Sciatic nerve (tissue), 2 donors: Measurements from ENCODE around the gene PPP1R9A. TPM values are rescaled to one million over a fixed set of nuclear protein-coding genes. Genes with fewer than 3 reads are reported as not detected.

Experiments used
- ATAC-seq: fragments of 200-7000 bp; cut with Tn5 transposase; one replicate; pipeline ENCODE4 v1.9.1; 2020; ENCODE audit warnings: mild to moderate bottlenecking, moderate library complexity
- DNase-seq: peaks from one replicate; pipeline ENCODE4 v3.0.0-alpha.2; 2020; ENCODE audit warnings: low spot score
- intact Hi-C: fragments of 100-400 bp; cut with DNase I; formaldehyde crosslinking; loops from one replicate; pipeline ENCODE4 v1.14.2; 2022
- total RNA-seq: library from RNA; stranded (reverse); fragmentation: NEBNext Ultra II Directional; extraction: Animal tissue kit (Norgen Biotek cat#: 25700); gene quantifications from one replicate; pipeline ENCODE4 v1.2.1, GENCODE V29; 2021
- donor health status: DM: no; HTN: no; CAD: no.
- donor health status: DM: no; HTN: no; CAD: no.

The PPP1R9A gene
- total RNA-seq, 1 donor from 2014 or later, result 47.9 TPM

DNA sequence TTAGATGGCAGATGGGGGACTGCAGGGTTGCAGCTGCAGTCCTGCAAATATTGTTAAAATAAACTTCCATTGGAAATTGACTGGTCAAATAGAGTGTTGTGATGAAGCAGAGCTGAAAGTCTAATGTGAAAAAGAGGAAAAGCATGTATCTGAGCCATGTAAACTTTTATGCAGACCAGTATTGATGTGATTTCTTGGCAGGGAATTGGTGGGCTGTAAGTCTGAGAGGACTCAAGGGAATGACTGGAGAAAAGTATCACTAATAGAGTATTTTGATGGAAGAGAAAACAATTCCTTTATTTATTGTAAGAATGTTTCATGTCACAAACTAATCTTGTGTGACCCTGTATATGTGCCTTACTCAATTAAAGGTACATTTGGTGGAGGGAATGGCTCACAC, 155.5 kb downstream of the PPP1R9A start:
- intact Hi-C loops, result no loop called here
- no peak for ATAC-seq
- no peak for DNase-seq

DNA sequence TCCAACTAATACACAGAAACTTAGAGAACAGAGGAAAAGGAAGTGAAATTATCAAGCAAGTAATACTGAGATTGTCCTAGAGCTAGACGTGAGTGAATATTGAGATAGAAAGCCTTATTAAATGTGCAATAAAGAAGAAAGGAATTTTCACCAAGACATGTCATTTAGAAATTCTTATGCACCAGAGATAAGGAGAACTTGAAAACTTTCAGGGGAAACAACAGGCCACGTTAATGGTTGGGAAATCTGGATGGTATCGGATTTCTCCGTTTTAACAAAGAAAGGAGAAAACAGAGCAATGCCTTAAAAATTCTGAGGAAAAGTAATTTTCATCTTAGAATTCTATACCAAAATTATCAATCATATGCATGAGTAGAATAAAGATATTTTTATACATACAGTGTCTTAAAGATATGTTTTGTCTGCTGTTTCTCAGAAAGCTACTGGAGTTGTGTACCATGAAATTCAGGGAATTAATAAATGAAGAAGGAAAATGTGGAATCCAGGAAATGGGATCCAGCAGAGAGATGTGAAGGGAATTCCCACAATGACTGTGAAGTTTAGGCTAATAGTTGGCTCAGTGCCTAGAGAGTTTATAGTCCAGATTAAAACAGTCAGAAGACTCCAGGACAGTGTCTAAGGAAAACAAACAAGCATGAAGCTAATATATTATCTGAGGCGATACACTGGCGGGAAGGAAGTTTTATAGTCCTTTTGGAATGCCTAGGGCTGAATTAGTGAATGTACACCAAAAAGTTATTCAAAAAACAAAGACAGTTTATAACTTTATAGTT, 159.5 kb downstream of the PPP1R9A start:
- no peak for DNase-seq
- intact Hi-C loops, result no loop called here
- no peak for ATAC-seq

DNA sequence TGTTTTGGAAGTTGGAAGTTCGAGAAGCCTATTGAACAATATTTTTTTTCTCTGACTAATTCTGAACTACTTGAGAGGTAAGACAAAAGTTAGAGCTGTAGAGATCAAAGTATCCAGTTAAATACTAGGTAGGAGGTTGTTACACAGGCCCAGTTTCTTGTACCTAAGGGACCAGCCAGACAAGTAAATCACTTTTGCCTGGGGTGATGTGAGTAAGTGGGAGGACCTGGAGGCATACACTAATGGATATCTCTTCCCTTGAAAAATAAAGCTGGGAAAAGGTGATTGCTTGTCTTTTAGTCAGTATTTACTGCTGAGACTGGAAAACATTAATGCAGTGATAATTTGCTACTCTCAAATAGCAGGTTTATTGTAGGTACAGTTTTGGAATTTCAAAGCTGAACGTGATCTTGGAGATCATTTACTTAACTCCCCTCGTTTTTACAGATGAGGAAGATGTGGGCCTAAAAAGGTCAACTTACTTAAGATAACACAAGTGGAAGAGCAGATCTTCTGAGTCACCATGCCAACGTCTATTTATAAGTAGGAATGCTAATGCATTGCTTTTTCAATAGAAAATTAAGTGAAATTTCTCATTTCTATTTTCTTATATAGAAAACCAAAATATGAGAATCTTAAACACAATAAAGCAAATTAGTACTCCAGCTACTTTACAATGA, 181.3 kb downstream of the PPP1R9A start:
- no peak for ATAC-seq
- intact Hi-C loops, result no loop called here

DNA sequence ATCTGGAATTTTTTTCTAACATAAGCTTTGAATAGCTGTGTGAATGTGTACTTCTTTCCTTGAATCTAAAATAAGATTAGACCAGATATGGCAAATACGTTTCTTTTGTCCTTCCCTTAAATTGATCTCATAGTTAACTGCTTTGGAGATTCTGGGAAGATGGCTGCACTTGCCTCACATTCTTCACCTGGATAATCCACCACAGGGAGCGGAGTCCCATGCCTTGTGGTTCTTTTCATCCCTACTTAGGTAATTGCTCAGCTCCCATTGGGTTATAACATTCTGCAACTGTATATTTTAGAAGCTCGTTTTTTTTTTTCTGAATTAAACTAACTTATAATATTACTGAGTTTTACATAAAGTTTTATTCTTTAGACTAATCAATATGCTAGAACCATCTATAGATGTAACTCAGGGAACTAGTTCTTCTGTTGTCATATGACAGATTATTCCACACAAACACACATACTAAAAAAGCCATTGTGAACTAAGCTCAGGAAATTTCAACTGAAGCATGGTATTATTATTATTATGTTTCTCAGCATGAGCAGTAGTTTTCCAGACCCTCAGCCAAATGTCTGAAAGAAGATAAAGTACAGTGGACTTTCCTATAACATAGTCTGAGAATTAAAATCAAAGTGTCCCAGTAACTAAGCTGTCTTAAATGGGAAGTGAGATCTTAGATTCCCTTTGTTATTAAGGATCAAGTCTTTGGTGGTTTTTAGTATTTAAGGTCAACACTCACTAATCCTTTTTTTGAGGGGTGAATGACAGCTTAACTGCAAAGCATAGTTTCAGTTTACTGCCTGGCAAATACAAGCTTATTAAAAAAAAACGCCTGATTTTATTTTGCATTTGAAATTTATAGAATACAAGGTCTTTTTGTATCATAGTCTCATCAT, 182.3 kb downstream of the PPP1R9A start:
- ATAC-seq, result no peak
- intact Hi-C loops, result no loop called here
- DNase-seq, result no peak

More for the DNA sequence above, 181.3 kb downstream of the PPP1R9A start:
- no peak for DNase-seq

DNA sequence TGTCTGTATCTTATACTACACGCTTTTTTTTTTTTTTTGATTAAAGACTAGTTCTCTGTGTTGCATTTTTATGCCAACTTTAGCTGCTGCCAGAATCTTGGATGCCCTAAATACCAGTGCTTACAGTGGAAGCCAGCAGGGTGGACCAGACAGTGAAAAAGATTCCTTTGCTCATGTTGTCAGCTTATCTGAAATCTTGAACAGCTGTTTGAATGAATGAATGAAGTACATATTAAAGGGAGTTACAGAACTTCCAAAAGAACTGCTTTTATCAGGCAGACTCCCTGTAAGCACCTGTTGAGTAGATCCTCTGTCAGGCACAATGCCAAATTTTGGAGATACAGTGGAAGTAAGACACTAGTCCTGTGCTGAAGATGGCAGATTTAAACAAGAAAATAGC, 184.9 kb downstream of the PPP1R9A start:
- DNase-seq, result no peak
- no peak for ATAC-seq
- intact Hi-C loops, result no loop called here

GRCh38 chr7:95095259-95095965, 188.0 kb downstream of the PPP1R9A start:
- intact Hi-C loops, result no loop called here
- no peak for ATAC-seq
- no peak for DNase-seq

DNA sequence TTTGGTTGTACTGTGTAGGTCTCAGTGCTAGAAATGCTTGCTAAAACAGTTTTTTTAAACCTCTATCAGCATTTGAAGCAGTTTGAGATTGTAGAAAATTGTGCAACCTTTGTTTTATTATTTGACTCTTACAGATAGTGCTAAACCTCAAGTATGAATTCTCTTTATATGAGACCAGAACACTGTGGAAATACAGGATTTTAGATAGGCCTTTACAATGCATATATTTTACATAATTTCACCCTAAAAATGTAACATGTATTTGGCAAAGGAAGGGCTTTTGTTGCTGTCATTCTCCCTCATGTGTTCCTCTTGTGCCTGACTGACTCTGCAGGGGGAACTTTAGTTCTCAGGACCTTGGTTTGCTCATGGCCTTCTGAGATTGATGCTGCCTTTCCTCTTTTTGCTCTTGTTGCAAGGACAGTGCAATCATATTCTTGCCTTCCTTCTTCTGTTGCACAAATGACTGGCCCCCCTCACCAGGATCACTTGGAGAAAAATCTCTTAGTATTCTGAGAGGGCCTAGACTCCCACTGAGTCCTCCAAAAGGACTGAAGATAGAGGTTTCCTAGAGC, 188.7 kb downstream of the PPP1R9A start:
- no peak for DNase-seq
- ATAC-seq, result no peak
- intact Hi-C loops, result no loop called here

GRCh38 chr7:95097291-95097690, 189.9 kb downstream of the PPP1R9A start:
- no peak for ATAC-seq
- no peak for DNase-seq
- intact Hi-C loops, result no loop called here

- intact Hi-C loops, result no loop called here
- ATAC-seq (no peak), DNase-seq (no peak)
These were observed 190.5 kb downstream of the PPP1R9A start for GRCh38 chr7:95097851-95098250.

DNA sequence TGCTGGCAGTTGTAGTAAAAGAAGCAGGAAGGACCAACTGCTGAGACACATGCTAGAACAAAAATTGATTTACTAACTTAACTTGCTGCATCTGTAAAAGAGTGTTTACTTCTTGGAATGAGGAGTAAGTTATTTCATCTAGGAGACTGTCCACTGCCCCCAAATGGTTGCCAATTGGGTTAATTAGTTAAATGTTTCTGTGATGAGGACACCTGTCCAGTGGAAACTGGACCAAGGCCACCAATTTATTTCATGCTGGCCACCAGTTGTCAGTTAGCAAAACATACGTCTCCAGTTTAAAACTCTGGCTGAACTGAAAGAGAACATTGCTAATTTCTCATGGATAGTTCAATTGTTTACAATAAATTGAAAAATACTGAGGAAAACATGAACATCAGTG, 191.7 kb downstream of the PPP1R9A start:
- DNase-seq (no peak), ATAC-seq (no peak)
- intact Hi-C loops, result no loop called here

GRCh38 chr7:95101422-95101821, 194.0 kb downstream of the PPP1R9A start:
- intact Hi-C loops, result no loop called here
- DNase-seq (no peak), ATAC-seq (no peak)

- ATAC-seq, result no peak
- DNase-seq, result no peak
- intact Hi-C loops, result no loop called here
These were observed 195.3 kb downstream of the PPP1R9A start for GRCh38 chr7:95102662-95103061.

DNA sequence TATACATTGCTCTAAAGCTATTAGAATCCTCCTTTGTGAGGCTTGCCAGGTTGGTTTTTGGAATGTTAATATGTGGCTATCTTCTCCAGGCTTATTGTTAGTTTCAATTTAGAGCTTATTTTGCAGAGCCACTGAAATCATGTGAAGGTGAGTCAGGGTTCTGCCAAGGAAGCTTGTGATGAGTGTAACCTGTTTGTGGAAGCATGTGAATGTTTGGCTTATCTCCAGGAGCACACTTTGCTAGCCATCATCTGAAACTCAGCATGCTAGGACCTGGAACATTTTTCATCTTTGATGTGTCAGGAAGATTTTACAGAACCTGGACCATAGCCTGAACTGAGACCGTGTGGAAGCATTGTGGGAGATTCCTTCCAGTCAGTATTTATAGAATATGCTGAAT, 197.3 kb downstream of the PPP1R9A start:
- ATAC-seq, result no peak
- DNase-seq, result no peak
- intact Hi-C loops, result no loop called here

GRCh38 chr7:95105627-95106026, 198.2 kb downstream of the PPP1R9A start:
- intact Hi-C loops, result no loop called here
- DNase-seq (no peak), ATAC-seq (no peak)

DNA sequence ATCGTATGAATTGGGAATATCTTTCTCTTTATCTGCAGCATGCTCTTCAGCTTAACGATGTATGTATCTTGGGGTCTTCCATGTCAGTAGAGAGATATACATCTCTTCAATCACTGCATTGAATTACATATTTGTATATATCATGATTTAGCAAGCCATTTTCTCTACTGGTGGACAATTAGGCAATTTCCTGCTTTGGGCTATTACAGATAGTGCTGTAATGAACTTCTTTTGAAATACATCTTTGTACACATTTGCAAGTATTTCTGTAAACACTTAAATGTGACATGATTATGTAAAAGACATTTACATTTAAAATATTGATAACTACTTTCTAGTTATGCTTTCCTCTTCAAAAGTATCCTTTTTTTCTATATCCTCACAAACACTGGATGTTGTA, 199.0 kb downstream of the PPP1R9A start:
- intact Hi-C loops, result no loop called here
- DNase-seq, result no peak
- ATAC-seq, result no peak

GRCh38 chr7:95110707-95111106, 203.3 kb downstream of the PPP1R9A start:
- ATAC-seq, result no peak
- DNase-seq, result no peak
- intact Hi-C loops, result no loop called here

DNA sequence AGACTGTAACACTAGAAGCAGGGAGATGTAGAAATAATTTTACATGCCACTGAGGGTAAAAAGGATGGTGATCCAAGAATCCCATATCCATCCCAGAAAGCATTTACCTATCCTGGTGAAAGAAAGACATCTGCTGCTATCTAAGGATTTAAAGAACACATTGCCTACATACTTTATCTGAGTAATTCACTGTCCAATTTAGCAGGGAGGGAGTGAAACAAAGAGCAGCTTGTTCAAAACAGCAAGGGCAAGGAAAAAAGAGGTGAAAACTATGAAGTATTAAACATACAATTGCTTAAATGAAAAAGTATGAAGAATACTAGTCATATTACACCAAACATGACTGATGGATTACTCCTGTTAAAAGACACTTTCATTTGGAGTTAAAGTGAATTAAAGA, 206.2 kb downstream of the PPP1R9A start:
- no peak for DNase-seq
- intact Hi-C loops, result no loop called here
- no peak for ATAC-seq

GRCh38 chr7:95126053-95126709, 218.8 kb downstream of the PPP1R9A start:
- no peak for DNase-seq
- intact Hi-C loops, result no loop called here
- ATAC-seq, result no peak
